ENCODE data around the gene JAKMIP2.

The JAKMIP2 gene

DNA sequence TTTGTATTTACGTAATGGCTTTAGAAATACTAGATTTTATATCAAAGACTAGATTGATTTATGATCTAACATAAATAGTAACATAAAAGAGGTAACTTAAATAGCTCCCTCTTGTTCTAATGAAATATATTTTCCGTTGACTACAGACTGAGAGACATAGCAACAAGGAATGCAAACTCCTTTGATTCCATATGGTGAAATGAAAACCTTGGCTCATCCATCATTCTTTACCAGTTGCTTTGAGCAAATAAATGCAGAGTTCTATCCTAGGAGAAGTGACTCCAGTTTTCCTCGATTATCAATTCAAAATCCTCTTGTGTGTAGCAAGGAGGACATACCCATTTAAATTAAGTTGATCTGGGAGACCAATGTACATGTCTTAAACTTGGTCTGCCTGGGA lies 18.0 kb upstream of the JAKMIP2 start (continued):
- no peak for TF ChIP-seq TSHZ1 (tag by site-specific recombination; IDR thresholded peaks at IDR 0.05; ENCODE audit: borderline replicate concordance)
- no peak for TF ChIP-seq ZNF768 (tag by site-specific recombination; IDR thresholded peaks at IDR 0.05)
- no peak for TF ChIP-seq REPIN1 (tag by site-specific recombination; IDR thresholded peaks at IDR 0.05; ENCODE audit: low read depth)
- no peak for TF ChIP-seq ZNF311 (tag by site-specific recombination; IDR thresholded peaks at IDR 0.05; ENCODE audit: borderline replicate concordance)
- no peak for TF ChIP-seq FEZF1 (tag by site-specific recombination; IDR thresholded peaks at IDR 0.05)
- no peak for TF ChIP-seq ZNF202 (tag by site-specific recombination; IDR thresholded peaks at IDR 0.05; ENCODE audit: borderline replicate concordance)
- TF ChIP-seq, protein P1, sequence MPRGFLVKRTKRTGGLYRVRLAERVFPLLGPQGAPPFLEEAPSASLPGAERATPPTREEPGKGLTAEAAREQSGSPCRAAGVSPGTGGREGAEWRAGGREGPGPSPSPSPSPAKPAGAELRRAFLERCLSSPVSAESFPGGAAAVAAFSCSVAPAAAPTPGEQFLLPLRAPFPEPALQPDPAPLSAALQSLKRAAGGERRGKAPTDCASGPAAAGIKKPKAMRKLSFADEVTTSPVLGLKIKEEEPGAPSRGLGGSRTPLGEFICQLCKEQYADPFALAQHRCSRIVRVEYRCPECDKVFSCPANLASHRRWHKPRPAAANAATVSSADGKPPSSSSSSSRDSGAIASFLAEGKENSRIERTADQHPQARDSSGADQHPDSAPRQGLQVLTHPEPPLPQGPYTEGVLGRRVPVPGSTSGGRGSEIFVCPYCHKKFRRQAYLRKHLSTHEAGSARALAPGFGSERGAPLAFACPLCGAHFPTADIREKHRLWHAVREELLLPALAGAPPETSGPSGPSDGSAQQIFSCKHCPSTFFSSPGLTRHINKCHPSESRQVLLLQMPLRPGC (tag by site-specific recombination; IDR thresholded peaks at IDR 0.05) = no peak
- TF ChIP-seq ZNF114 (tag by site-specific recombination; IDR thresholded peaks at IDR 0.05) = no peak

- TF ChIP-seq ZNF169 (tag by site-specific recombination; IDR thresholded peaks at IDR 0.05) (no peak), ZNF670 (tag by site-specific recombination; IDR thresholded peaks at IDR 0.05; ENCODE audit: low read depth) (no peak), ZNF548 (tag by site-specific recombination; IDR thresholded peaks at IDR 0.05) (no peak), MYNN (tag by site-specific recombination; IDR thresholded peaks at IDR 0.05; ENCODE audit: borderline replicate concordance) (no peak), ZEB2 (tag by site-specific recombination; IDR thresholded peaks at IDR 0.05) (no peak), ZNF366 (tag by site-specific recombination; conservative IDR thresholded peaks at IDR 0.05) (no peak), ZNF335 (tag by site-specific recombination; conservative IDR thresholded peaks at IDR 0.05) (no peak), OSR2 (tag by site-specific recombination; IDR thresholded peaks at IDR 0.05) (no peak), SCRT1 (tag by site-specific recombination; IDR thresholded peaks at IDR 0.05; ENCODE audit: borderline replicate concordance) (no peak), OVOL3 (tag by site-specific recombination; IDR thresholded peaks at IDR 0.05) (no peak), ZFP37 (tag by site-specific recombination; IDR thresholded peaks at IDR 0.05) (no peak), ZNF266 (tag by site-specific recombination; IDR thresholded peaks at IDR 0.05; ENCODE audit: low read depth) (no peak)
- no peaks in the 10 kb centered on the region for H3K4me1 ChIP-seq (ENCODE audit: control insufficient read depth, insufficient read depth, low read length)
- ChIA-PET POLR2A (no interaction called here), CTCF (interaction anchor here (0.6 kb wide), 3 partner anchors 168 to 698 kb away, joined by 3 read pairs; no protein-coding TSS in a partner anchor)
- H3K36me3 ChIP-seq (ENCODE audit: control insufficient read depth in 2 of 2, insufficient read depth in 1 of 2, low read length in 2 of 2) = no peaks in the 10 kb centered on the region
- no peak overlapping the region for H3K27ac ChIP-seq (ENCODE audit: extremely low read depth, low read depth, low read length)
- H3K4me3 ChIP-seq (ENCODE audit: low read depth, low read length) = no peak overlapping the region
- no peaks in the 10 kb centered on the region for H3K9me3 ChIP-seq (ENCODE audit: control insufficient read depth, insufficient read depth, low read depth, low read length)
Observed at GRCh38 chr5:147796556-147797308, 14.2 kb upstream of the JAKMIP2 start.
